Hepatocyte (in vitro differentiated cells): ENCODE results near the gene BGN. TPM values are rescaled to one million over a fixed set of nuclear protein-coding genes. Genes with fewer than 3 reads are reported as not detected.

Experiments
- DNase-seq: peaks from one replicate; pipeline ENCODE4 v3.0.0-alpha.2; 2016; ENCODE audit warnings: low spot score
- H2AFZ ChIP-seq: fragments of 200-600 bp; sonication (generic); 2 replicates; pipeline ENCODE4 v1.6.0; 2016; ENCODE audit warnings: antibody characterized with exemption, mild to moderate bottlenecking
- H3K27ac ChIP-seq: fragments of 200-600 bp; sonication (generic); 2 replicates; pipeline ENCODE4 v1.5.1; 2016; ENCODE audit warnings: mild to moderate bottlenecking
- H3K27me3 ChIP-seq: fragments of 200-600 bp; sonication (generic); 2 replicates; pipeline ENCODE4 v1.6.1; 2016
- H3K36me3 ChIP-seq: fragments of 200-600 bp; sonication (generic); replicated peaks from 2 replicates; pipeline ENCODE4 v1.5.1; 2016; ENCODE audit warnings: low read depth; ENCODE audit not compliant: insufficient read depth
- H3K4me1 ChIP-seq: fragments of 200-600 bp; sonication (generic); 2 replicates; pipeline ENCODE4 v1.5.1; 2016; ENCODE audit warnings: mild to moderate bottlenecking, moderate library complexity; ENCODE audit not compliant: insufficient read depth
- H3K4me2 ChIP-seq: fragments of 200-600 bp; sonication (generic); 2 replicates; pipeline ENCODE4 v1.6.0; 2016
- H3K4me3 ChIP-seq: fragments of 200-600 bp; sonication (generic); 2 replicates; pipeline ENCODE4 v1.5.1; 2016; ENCODE audit warnings: mild to moderate bottlenecking
- H3K79me2 ChIP-seq: fragments of 200-600 bp; sonication (generic); 2 replicates; pipeline ENCODE4 v1.6.0; 2017; ENCODE audit warnings: mild to moderate bottlenecking
- H3K9me2 ChIP-seq: fragments of 200-600 bp; sonication (generic); replicated peaks from 2 replicates; pipeline ENCODE4 v1.6.0; 2017; ENCODE audit warnings: mild to moderate bottlenecking; ENCODE audit not compliant: insufficient read depth
- H3K9me3 ChIP-seq: fragments of 200-600 bp; sonication (generic); 2 replicates; pipeline ENCODE4 v1.5.1; 2016; ENCODE audit warnings: low read depth, mild to moderate bottlenecking
- H4K20me1 ChIP-seq: fragments of 200-600 bp; sonication (generic); 2 replicates; pipeline ENCODE4 v1.6.0; 2016; ENCODE audit warnings: mild to moderate bottlenecking; ENCODE audit not compliant: insufficient read depth, poor library complexity, severe bottlenecking
- EZH2 ChIP-seq: fragments of 200-600 bp; sonication (generic); IDR thresholded peaks from 2 replicates; pipeline ENCODE4 v1.6.1; 2016; ENCODE audit warnings: antibody characterized with exemption, mild to moderate bottlenecking, borderline replicate concordance
- EZH2phosphoT487 ChIP-seq: fragments of 200-600 bp; sonication (generic); IDR thresholded peaks from one replicate; pipeline ENCODE4 v1.6.1; 2018; ENCODE audit warnings: antibody characterized with exemption, mild to moderate bottlenecking, low read depth, moderate library complexity; ENCODE audit not compliant: unreplicated experiment, severe bottlenecking
- WGBS: methylation state at CpG from one replicate; pipeline ENCODE4 v1.1.6; 2016; ENCODE audit warnings: low lambda C conversion rate; ENCODE audit errors: missing lambda C conversion rate; 5-methylcytosine and 5-hydroxymethylcytosine counted together
- polyA plus RNA-seq: library from polyadenylated mRNA; unstranded; fragments of >200 nt; fragmentation: Nextera tagmentation; extraction: Ambion mirVana; gene quantifications from 2 replicates; pipeline ENCODE4 v1.2.1, GENCODE V29; 2016
- total RNA-seq: library from RNA; depleted of rRNA; stranded (reverse); fragments of >200 nt; gene quantifications from 2 replicates; pipeline ENCODE4 v1.2.3, GENCODE V29; 2014
- TF ChIP-seq, protein P1 (sequence below): fragments of 200-600 bp; sonication (generic); IDR thresholded peaks from 2 replicates; pipeline ENCODE4 v1.5.1; 2016; ENCODE audit warnings: antibody characterized with exemption, mild to moderate bottlenecking; ENCODE audit not compliant: poor library complexity

Gene BGN
- total and polyA plus RNA-seq, 2 experiments from 2014 or later = 14.5 to 27.5 TPM

DNA sequence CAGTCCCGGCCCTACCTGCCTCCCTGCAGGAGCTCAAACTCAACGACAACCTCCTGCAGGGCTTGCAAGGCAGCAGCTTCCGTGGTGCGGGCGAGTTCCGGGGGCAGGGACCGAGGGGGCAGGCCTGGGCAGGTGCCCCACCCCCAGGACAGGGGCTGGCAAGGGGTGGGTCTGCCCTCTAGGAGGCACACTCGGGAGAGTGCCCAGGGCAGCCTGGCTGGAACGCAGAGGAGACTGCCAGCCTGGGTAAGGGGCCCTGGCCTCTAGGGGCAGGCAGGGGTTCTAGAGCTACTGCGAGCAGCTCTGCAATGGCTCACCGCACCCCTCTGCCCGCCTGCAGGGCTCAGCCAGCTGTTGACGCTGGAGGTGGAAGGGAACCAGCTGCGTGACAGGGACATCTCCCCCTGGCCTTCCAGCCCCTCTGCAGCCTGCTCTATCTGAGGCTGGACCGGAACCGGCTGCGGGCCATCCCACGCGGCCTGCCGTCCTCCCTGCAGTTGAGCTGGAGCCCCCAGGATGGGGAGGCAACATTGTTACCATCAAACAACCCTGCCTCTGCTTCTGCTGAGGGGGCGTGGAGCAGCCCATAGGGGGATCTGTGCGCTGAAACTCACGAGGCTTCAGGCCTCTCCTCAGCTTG lies 12.3 kb upstream of the BGN start:
- Histone ChIP-seq H3K27ac (no peak overlapping the region), H3K79me2 (no peaks in the 10 kb centered on the region), H3K4me1 (peaks cover 3% of the 10 kb centered on the region), H2AFZ (no peak overlapping the region), H3K27me3 (no peaks in the 10 kb centered on the region), H3K36me3 (no peaks in the 10 kb centered on the region), H4K20me1 (no peaks in the 10 kb centered on the region), H3K4me3 (no peak overlapping the region), H3K4me2 (no peak overlapping the region), H3K9me2 (no peaks in the 10 kb centered on the region), H3K9me3 (no peaks in the 10 kb centered on the region)
- WGBS = 84% methylated on average over 23 of the region's 23 CpGs
- no peak for TF ChIP-seq EZH2
- DNase-seq = no peak

DNA sequence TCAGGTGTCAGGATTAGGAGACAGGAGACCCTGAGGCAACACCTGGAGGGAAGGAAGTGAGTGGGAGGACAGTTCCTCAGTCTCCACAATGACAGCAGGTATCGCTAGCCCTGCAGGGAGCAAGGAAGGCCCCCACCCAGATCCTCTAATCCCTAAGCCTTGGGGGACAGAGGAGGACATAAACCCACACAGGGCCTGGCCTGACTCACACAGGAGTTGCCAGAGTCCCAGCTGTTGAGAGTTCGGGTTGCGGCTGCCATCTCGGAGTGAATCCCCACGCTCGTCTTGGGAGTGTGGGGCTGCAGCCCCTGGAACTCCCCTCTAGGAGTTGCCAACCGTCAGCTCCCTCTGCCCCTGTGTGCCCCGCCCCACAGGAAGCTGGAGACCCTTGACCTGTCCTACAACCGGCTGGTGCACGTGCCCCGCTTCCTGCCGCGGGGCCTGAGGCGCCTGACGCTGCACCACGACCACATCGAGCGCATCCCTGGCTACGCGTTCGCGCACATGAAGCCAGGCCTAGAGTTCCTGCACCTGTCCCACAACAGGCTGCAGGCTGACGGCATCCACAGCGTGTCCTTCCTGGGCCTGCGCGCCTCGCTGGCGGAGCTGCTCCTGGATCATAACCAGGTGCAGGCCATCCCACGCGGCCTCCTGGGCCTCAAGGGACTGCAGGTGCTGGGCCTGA lies 9.2 kb upstream of the BGN start:
- TF ChIP-seq EZH2 = no peak
- TF ChIP-seq, protein P1, sequence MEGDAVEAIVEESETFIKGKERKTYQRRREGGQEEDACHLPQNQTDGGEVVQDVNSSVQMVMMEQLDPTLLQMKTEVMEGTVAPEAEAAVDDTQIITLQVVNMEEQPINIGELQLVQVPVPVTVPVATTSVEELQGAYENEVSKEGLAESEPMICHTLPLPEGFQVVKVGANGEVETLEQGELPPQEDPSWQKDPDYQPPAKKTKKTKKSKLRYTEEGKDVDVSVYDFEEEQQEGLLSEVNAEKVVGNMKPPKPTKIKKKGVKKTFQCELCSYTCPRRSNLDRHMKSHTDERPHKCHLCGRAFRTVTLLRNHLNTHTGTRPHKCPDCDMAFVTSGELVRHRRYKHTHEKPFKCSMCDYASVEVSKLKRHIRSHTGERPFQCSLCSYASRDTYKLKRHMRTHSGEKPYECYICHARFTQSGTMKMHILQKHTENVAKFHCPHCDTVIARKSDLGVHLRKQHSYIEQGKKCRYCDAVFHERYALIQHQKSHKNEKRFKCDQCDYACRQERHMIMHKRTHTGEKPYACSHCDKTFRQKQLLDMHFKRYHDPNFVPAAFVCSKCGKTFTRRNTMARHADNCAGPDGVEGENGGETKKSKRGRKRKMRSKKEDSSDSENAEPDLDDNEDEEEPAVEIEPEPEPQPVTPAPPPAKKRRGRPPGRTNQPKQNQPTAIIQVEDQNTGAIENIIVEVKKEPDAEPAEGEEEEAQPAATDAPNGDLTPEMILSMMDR = no peak
- TF ChIP-seq EZH2phosphoT487 = no peak
- Histone ChIP-seq H3K4me2 (no peak overlapping the region), H3K79me2 (no peaks in the 10 kb centered on the region), H4K20me1 (no peaks in the 10 kb centered on the region), H3K9me3 (no peaks in the 10 kb centered on the region), H3K9me2 (no peaks in the 10 kb centered on the region), H3K4me1 (peaks cover 14% of the 10 kb centered on the region), H3K36me3 (no peaks in the 10 kb centered on the region), H2AFZ (no peak overlapping the region), H3K27me3 (no peaks in the 10 kb centered on the region), H3K4me3 (no peak overlapping the region), H3K27ac (no peak overlapping the region)
- DNase-seq = no peak
- WGBS = 91% methylated on average over 30 of the region's 30 CpGs

DNA sequence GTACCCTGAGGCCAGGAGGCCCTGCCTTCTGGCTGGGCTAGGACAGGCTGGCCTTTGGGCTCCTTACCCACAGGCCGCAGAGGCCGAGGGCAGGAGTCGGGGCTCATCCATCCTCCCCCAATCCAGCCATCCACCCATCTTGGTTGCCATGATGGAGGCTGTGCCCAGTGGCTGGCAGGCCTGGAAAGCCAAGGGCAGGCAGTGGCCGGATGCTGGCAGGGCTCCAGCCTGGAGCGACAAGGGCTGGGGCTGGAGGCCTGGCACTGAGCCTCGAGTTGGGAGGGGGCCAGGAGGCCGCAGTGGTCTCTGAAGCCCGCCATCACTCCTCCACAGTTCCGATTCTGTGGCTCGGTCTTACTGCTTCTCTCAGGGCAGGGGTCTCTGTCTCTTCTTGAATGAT lies 8.6 kb upstream of the BGN start:
- TF ChIP-seq EZH2 (no peak), EZH2phosphoT487 (no peak)
- TF ChIP-seq, protein P1 = no peak
- Histone ChIP-seq H4K20me1 (no peaks in the 10 kb centered on the region), H3K9me2 (no peaks in the 10 kb centered on the region), H3K36me3 (no peaks in the 10 kb centered on the region), H3K79me2 (no peaks in the 10 kb centered on the region), H3K4me1 (peaks cover 17% of the 10 kb centered on the region), H2AFZ (no peak overlapping the region), H3K9me3 (no peaks in the 10 kb centered on the region), H3K4me3 (no peak overlapping the region), H3K27ac (no peak overlapping the region), H3K4me2 (no peak overlapping the region), H3K27me3 (no peaks in the 10 kb centered on the region)
- no peak for DNase-seq
- 91% methylated on average over 7 of the region's 10 CpGs for WGBS

DNA sequence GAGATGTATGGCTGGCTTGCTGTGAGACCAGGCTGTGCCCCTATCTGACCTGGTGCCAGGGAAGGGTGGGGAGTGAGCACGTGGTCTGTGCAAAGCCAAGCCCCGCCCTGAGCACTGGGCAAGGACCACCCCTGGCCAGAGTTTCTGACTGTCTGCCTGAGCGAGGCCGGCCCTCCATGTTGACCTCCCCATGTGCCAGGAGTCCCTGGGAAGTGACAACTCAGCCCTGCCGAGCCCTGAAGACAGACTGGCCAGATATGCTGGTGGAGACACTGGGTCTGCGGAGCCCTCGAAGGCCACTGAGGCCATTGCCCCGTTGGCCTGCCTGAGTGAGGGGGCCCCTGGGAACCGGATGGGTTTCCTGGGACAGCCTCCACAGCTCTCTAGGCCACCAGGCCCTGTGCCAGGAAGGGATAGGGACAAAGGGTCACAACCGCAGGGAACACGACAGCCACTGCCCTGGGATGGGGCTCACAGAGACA lies 7.1 kb upstream of the BGN start:
- Histone ChIP-seq H4K20me1 (no peaks in the 10 kb centered on the region), H3K9me3 (no peaks in the 10 kb centered on the region), H3K79me2 (no peaks in the 10 kb centered on the region), H3K36me3 (no peaks in the 10 kb centered on the region), H3K9me2 (no peaks in the 10 kb centered on the region), H2AFZ (no peak overlapping the region), H3K27ac (peak overlapping the region; percentile 37), H3K4me1 (peaks cover 25% of the 10 kb centered on the region), H3K4me3 (no peak overlapping the region), H3K4me2 (no peak overlapping the region), H3K27me3 (no peaks in the 10 kb centered on the region)
- no peak for TF ChIP-seq EZH2phosphoT487
- TF ChIP-seq, protein P1 = no peak
- no peak for TF ChIP-seq EZH2
- 70% methylated on average over 11 of the region's 11 CpGs for WGBS
- no peak for DNase-seq
